Activated naive CD8-positive, alpha-beta T cell treated with anti-CD3 and anti-CD28 coated beads, Interleukin-2, amount 50 U/mL, for 16 hours (primary cell): ENCODE measurements around the gene NFIL3.
"Not testable (repeated sequence)": the region's sequence is repeated elsewhere in the genome, so short reads cannot be mapped to it uniquely, and the experiment has no call there.

Experiments
- DNase-seq: peaks from one replicate; pipeline ENCODE4 v3.0.0-alpha.2; 2020; ENCODE audit warnings: low read depth, low spot score

The NFIL3 gene

DNA sequence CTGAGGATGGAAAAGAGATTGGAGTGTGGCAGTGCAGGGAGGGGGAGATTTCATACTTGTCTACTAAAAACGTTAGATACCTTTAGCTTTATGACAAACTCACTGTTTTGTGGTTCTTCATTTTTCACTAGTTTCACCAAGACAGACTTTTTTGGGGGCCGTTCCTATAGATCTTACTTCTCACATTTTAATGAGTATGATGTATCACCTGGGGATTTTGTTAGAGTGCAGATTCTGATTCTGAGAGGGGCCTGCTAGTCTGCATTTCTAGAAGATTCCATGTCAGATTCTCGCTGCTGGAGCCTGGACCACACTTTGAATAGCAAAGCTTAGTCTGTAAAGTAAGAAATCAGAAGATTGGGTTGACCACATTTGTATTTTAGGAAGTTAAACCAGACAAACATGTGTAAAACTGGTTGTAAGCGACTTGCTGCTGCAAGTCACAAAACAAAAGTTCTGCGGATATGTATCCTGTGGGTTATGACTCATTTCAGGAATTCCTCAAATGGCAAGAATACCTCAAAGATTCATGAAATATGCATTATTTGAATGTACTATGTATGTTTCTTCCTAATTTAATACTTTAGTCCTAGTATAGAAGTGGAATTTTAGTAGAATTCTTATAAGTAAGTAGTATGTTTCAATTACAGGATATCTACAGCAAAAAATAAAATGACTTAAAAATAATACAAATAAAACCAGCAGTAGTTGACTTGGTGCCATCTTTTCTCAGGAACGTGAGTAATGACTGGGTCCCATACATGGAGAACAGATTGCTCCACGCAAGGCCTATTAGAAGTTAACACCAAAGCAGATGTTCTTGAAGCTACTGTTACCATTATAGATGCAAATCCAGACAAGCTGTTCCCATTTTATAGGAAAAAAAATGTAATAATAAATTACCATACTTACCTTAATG lies 27.8 kb downstream of the NFIL3 start:
- DNase-seq: no peak

DNA sequence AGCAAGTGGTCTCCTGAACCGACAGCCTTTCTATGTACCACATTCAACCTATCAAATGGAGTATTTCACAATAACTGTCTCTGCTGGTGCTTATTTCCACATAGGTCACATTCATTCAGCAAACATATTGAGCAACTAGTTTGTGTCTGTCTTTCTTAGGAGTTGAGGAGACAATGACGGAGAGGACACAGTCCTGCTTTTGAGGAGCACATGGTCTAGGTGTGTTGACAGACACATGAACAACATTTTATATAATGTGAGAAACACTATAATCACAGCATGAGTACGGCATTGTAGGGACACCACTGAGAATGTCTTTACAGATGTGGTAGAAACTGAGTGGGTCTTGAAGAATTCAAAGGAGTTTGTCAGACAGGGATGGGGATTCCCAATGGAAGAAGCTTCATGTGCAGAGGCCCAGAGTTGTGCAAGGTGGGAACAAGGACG lies 28.5 kb downstream of the NFIL3 start:
- DNase-seq: no peak

DNA sequence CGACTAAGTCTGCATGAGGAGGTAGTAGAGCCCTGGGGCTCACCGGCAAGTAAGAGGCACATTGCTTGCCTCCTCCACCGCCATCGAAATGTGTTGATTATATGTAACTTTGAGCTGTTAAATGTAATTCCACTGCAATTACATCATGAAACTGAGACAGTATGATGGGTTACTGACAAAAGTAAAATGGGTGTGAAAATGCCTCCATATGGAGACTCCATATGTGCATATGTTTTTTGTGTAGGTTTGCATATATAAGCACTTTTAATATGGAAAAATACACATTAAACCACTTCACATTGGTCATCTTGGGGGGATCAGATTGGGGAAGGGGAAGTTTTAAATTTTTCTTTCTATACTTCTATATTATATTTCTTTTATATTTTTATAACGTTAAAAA lies 29.8 kb downstream of the NFIL3 start:
- no peak for DNase-seq

DNA sequence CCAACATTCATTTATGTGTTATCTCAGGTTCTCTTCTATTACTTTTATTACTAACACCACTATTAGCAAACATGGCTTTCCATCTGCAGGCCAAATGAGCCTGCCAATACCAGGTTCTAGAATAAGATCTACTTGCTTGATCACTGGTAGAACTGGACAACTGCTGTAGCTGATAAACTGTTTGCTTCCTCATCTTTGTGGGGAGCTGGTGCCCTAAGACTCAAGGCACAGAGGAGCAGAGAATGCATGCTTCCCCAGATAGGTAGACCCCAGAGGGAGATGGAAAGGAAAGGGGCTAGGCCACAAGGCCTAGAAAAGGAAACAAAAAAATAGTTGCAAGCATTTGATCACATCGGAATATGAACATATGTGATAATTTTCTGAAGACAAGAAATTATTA lies 31.2 kb downstream of the NFIL3 start:
- no peak for DNase-seq

DNA sequence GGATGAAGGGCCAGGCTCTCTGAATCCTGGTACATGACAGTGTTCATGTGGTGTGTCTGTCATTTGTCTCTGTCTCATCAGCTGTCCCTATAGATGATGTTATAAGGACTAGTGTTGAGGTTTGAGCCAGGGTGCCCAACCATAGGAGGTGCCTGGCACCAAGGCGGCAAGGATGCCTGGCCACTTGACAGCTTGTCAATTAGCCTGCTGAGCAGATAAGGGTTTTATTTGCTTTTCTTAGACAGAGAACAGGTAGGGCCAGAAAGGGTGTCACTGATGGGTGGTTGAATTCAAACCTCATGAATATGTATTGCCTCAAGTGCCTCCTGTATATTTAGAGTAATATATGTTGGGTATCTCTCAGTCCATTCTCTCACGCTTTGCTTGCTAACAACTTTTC lies 31.8 kb downstream of the NFIL3 start:
- DNase-seq: no peak

DNA sequence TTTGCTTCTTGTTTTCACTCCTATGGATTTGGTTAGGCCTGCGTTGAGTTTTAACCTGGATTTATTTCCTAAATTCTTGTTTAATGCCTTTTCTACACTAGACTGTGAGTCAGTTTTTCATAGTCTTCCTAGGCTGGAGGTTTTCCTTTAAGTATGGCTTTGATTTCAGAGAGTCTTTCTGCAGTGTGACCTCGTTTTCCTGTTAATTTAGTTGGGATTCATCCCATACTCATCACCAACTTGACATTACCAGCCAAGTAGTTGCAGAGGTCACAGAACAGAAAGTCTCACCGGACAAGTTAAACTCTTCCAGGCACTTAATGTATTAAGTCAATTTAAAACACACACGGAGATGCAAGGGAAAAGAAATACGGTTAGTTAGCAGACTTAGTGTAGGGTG lies 32.2 kb downstream of the NFIL3 start:
- no peak for DNase-seq

DNA sequence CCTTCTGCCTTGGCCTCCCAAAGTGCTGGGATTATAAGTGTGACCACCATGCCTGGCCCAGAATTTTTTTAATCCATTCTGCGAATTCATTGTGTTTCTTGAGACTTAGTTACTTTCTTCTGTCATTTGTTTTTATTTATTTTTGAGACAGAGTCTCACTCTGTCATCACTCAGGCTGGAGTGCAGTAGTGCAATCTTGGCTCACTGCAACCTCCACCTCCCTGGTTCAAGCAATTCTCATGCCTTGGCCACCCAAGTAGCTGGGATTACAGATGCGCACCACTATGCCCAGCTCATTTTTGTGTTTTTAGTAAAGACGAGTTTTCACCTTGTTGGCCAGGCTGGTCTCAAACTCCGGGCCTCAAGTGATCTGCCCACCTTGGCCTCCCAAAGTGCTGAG lies 33.9 kb downstream of the NFIL3 start:
- DNase-seq: not testable (repeated sequence)

DNA sequence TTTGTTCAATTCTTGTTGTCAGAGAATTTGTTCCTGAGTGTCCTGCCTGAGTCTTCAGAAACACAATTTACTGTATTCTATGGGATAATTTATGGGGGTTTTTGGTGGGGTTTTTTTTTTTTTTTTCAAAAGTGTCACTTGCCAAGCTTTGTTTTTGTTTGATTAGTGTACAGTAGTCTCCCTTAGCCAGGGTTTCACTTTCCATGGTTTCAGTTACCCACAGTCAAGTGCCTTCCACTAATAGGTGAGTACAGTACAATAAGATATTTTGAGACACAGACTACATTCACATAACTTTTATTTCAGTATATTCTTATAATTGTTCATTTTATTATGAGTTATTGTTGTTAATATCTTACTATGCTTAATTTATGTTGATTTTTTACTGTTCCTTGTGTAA lies 36.9 kb downstream of the NFIL3 start:
- DNase-seq: no peak

DNA sequence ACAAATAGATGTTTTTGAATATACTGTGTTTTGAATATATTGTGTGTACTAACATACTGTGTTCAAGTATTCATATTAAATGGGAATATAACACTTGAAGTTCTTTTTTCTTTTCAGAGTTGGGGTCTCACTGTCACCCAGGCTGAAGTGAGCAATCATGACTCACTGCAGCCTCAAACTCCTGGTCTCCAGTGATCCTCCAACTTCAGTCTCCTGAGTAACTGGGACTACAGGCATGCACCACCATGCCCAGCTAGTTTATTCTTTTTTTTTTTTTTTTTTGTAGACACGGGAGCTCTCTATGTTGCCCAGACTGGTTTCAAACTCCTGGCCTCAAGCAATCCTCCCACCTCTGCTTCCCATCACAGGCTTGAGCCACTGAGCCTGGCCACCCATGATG lies 38.7 kb downstream of the NFIL3 start:
- DNase-seq: no peak

DNA sequence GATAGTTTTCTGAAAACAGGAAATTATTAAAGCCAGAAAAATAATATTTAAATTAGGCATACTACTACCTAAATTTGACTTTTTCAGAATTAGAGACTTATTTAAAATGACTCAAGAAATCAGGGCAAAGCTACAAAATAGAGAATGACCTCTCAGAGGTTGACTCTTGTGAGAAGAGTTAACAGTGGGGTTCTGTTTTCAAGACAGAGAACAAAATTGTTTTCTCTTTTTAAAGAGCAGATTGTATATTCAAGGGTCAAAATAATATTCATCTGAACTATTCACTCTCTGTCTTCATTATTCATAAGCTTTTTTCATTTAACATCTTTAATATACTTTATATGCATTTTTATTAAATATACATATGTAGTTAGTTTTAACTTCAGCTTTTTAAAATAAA lies 40.1 kb downstream of the NFIL3 start:
- no peak for DNase-seq

DNA sequence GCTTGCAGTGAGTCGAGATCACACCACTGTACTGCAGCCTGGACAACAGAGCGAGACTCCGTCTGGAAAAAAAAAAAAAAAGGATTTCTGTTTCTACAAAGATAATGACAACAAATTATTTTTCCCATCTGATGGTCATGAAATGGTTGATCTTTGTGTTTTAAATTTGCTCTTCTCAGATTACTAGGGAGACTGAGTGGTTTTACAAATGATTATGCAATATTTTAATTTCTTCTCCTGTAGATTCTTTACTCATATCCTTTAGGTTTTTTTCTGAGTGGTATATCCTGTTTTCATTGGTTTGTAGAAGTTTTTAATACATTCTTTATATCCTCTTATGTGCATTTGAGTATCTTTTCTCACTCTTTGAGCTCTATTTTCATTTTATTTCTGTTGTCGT lies 41.3 kb downstream of the NFIL3 start:
- DNase-seq: no peak

DNA sequence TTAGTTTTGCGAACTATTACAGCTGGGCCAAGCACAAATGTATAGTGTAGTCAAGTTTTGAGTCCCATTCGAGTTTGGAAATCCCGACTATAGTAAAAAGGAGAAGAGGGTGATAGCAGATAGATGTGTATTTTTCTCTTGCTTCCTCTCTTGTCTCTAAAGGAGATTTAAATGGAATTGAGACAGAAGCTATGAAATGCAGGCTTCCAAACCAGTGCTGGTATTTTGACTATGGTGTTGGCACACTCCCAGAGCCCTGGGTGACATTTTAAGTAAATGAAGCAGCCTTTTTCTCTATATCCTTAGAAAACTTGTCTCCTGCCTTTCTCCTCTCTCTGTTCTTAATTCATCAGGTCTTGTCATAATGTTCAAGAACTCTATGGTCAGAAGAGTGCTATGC lies 44.2 kb downstream of the NFIL3 start:
- DNase-seq: no peak

DNA sequence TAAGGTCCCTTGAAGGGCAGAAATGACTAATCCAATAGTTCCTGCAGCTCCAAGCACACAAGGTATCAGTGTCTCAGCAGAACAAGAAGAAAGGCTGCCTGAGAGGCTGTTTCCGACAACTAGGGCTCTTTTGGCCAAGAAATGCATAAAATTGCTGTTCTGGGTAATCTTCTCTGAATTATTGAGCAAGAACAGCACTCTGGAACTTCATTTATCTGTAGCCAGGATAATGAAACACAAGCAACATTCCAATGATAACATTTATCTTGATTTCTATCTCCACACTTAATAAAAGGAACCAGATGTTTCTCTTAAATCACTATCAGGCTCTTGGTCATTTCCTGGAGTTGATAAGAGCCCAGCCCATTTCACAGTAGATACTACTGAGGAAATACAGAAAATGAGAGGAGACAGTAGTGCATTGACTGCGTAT lies 44.9 kb downstream of the NFIL3 start:
- no peak for DNase-seq

DNA sequence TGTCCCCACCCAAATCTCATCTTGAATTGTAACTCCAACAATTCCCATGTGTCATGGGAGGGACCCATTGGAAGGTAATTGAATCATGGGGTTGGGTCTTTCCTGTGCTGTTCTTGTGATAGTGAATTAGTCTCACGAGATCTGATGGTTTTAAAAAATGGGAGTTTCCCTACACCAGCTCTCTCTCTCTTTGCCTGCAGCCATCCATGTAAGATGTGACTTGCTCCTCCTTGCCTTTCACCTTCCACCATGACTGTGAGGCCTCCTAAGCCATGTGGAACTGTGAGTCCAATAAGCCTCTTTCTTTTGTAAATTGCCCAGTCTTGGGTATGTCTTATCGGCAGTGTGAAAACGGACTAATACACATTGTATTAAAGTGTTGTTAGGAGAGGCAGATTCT lies 45.6 kb downstream of the NFIL3 start:
- not testable (repeated sequence) for DNase-seq

DNA sequence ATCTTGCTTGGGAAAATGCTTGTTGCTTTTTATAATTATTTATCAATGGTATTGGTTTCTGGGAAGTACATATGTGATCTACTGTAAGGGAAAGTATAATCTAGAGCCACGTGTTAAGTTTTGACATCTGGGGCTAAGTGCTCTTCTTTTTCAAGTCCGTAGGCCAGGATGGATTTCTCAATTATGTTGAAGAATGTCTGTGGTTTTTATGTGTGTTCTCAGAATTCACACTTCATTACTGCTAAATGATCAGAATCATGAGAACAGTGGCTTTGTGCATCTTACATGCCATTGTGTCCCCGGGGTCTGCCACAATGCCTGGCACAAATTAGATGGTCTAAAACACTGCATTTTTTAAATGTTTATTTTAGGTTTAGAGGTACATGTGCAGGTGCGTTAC lies 47.4 kb downstream of the NFIL3 start:
- DNase-seq: no peak

DNA sequence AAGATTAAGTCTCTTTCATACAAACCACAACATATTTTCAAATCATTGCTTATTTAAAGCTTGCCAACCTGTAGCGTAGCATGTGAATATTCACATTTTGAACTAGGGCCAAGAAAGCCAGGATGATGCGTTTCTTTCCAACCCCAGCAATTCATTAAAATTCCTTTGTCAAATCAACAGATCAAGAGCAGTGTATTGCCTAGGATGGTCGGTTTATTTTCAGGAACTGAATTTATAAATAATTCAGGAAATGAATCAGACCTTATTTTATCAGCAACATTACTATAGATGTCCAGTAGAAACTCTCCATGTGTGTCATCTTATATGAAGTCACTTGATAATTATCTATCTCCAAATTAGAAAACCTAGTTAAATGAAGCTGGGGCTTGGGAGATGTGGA lies 48.7 kb downstream of the NFIL3 start:
- DNase-seq: no peak

DNA sequence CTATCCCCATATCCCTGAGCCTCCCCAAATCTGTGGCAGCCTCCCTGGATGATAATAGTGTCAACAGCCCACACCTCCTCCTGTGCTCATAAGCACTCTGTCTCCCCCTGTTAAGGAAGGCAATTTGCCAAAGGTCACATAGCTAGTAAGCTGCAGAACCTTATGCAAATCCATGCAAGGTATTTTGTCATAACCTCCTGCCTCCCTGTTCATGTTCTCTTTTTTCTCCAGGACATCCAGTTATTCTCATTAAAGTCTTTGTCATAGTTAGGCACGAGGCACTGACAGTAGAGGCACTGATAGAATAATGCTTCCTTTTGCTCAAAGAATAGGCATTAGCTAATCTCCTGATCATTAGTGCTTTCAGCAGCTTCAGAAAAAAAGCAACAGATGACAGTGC lies 51.7 kb downstream of the NFIL3 start:
- no peak for DNase-seq

DNA sequence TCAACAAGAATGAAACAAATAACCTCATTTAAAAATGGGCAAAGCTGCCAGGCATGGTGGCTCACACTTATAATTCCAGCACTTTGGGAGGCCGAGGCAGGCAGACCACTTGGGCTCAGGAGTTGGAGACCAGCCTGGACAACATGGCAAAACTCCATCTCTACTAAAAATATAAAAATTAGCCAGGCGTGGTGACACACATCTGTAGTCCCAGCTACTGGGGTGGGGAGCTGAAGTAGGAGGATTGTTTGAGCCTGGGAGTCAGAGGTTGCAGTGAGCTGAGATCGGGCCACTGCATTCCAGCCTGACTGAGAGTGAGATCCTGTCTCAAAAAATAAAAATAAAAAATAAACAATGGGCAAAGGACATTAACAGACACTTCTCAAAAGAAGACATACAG lies 53.6 kb downstream of the NFIL3 start:
- not testable (repeated sequence) for DNase-seq

DNA sequence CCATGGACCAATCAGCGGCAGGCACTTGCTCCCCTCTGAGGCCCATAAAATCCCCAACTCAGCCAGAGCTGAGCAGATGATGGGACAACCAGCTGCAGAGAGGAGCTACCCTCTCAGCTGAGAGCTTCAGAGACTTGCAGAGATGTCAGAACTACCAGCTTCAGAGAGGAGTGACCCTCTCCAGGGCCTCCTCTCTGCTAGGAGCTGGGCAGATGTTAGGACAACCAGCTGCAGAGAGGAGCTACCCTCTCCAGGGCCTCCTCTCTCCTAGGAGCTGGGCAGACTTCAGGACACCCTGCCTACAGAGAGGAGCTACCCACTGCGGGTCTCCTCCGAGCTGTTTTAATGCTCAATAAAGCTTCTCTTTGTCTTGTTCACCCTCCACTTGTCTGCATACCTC lies 58.9 kb downstream of the NFIL3 start:
- DNase-seq: no peak

DNA sequence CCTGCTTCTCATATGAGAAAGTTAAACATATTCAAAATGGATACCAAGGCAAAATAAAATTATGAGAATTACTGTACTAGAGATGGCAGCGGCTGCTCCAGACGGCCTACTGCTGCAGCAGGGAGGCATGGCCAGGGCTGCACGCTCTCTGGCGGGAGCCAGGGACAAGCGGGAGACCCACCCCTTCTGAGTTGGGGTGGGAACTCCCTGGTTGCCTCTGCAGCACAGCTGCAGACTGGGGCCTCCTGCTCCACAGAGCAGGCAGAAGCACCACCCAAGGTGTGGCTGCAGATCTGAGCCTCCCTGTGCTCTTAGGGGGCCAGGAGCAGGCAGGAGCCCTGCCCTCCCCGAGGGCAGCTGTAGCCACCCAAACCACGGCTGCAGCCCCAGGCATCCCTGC lies 59.6 kb downstream of the NFIL3 start:
- no peak for DNase-seq

DNA sequence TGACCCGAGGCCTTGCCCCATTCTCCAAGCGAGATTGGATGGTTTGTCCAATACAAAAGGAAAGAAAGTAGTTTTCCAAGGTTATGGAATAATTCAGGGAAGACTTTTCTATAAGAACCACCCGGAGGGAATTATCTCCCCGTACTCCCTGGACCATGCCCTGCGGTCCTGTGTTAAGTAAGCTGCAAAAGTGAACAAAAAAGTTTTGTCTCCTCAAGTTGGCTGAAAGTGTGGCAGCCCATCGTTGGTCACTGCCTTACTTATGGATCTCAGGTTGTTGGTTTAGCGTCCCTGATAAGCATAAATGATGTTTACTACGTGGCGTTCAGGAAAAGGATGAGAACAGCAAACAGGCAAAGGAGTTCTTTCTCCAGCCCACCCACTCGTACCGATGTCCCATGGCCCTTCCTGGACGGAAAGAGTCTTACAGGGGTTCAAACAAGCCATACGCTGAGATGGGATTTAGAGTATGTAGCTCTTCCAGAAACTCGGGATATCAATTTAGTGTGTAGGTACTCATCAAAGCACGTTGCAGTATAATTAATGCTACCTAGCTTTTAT lies 61.5 kb downstream of the NFIL3 start:
- no peak for DNase-seq

DNA sequence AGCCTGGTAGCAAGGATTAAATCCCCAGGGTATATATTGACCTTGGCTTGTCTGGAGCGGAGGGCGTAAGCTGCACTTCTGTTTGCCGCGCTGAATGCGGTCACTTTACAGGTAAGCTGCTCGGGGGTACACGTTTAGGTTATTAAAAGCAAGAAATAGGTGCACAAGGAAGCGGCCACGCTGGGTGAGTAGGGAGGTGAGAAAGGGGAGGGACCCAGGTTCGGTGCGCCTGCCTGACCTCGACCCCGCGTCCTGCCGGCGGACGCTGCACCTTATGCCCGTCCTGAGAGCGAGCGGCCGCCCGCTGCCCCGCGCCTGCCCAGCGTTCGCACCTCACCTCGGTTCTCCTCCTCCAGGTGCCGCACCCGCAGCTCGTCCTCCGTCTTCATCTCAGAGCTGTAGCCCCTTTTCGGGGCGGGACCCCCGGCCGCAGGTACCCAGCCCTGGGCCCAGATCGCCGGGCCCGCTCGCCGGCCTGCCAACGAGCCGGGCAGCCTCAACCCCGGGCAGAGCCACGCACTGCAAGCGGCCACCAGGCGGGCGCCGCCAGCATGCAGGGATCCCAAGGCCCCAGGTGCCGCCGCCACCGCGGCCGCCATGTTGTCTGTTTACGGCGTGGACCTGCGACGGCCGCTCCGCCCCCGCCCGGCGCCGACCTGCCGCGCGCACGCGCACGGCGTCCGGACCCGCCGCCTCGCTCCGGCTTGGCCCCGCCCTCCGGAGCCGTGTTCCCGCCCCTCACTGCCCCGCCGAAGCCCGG lies 62.2 kb downstream of the NFIL3 start, which contains the start of gene AUH:
Gene AUH, minus strand, starts transcription at position 628 of the 760 bp plus-strand sequence. Its CDS starts 29 bp downstream, at position 599.
- DNase-seq: peak; percentile 68
